ENCODE measurements around the gene LTF. TPM values are rescaled to one million over a fixed set of nuclear protein-coding genes. Genes with fewer than 3 reads are reported as not detected.
"Not testable (repeated sequence)": the region's sequence is repeated elsewhere in the genome, so short reads cannot be mapped to it uniquely, and the experiment has no call there.

LTF gene
- total RNA-seq, 6 donors from 2014 or later = 3.3 to 85.9 (median 12.5) TPM

GRCh38 chr3:46438831-46439230, 25.9 kb downstream of the LTF start:
- WGBS, 2 donors = 82 to 84% methylated on average over 3 of the region's 3 CpGs
- TF ChIP-seq EP300 (IDR thresholded peaks at IDR 0.05) (no peak), POLR2AphosphoS5 (IDR thresholded peaks at IDR 0.05) (no peak), CTCF (IDR thresholded peaks at IDR 0.05) (no peak), POLR2A (IDR thresholded peaks at IDR 0.05) (no peak)
- no peaks in the 10 kb centered on the region for H3K9me3 ChIP-seq

GRCh38 chr3:46435081-46435726, 29.5 kb downstream of the LTF start:
- no peak for TF ChIP-seq POLR2A (IDR thresholded peaks at IDR 0.05)
- no peak for TF ChIP-seq CTCF (IDR thresholded peaks at IDR 0.05)
- no peak for TF ChIP-seq POLR2AphosphoS5 (IDR thresholded peaks at IDR 0.05)
- TF ChIP-seq EP300 (IDR thresholded peaks at IDR 0.05) = no peak
- Histone ChIP-seq H3K9me3 (peaks cover 0 to 6% (median 0%) of the 10 kb centered on the region in 4 donors), H3K4me3 (no peak overlapping the region), H3K4me1 (no peaks in the 10 kb centered on the region), H3K36me3 (peaks cover 0 to 2% (median 0%) of the 10 kb centered on the region in 4 donors), H3K27ac (no peak overlapping the region), H3K27me3 (no peaks in the 10 kb centered on the region)
- no peak for DNase-seq
- WGBS, 2 donors = 95 to 96% methylated on average over 3 of the region's 3 CpGs
- no peak for ATAC-seq (ENCODE audit: low FRiP score in 2 of 2)

More at GRCh38 chr3:46438831-46439230, 25.9 kb downstream of the LTF start:
- no peak for DNase-seq
- no peak for ATAC-seq (ENCODE audit: low FRiP score in 2 of 2)
- H3K4me3 ChIP-seq = no peak overlapping the region
- peaks cover 0 to 8% (median 3%) of the 10 kb centered on the region in 4 donors for H3K4me1 ChIP-seq
- no peaks in the 10 kb centered on the region for H3K27me3 ChIP-seq
- H3K36me3 ChIP-seq = peaks cover 0 to 5% (median 0%) of the 10 kb centered on the region in 4 donors
- no peak overlapping the region for H3K27ac ChIP-seq

- WGBS, 2 donors = 92 to 100% methylated on average over 1 of the region's 1 CpG
- TF ChIP-seq EP300 (IDR thresholded peaks at IDR 0.05) (no peak), CTCF (IDR thresholded peaks at IDR 0.05) (no peak), POLR2AphosphoS5 (IDR thresholded peaks at IDR 0.05) (no peak), POLR2A (IDR thresholded peaks at IDR 0.05) (no peak)
- no peak for ATAC-seq (ENCODE audit: low FRiP score in 2 of 2)
- Histone ChIP-seq H3K4me1 (no peaks in the 10 kb centered on the region), H3K27ac (no peak overlapping the region), H3K36me3 (no peaks in the 10 kb centered on the region), H3K9me3 (peaks cover 0 to 6% (median 0%) of the 10 kb centered on the region in 4 donors), H3K4me3 (no peak overlapping the region), H3K27me3 (no peaks in the 10 kb centered on the region)
- DNase-seq = no peak
Measured at GRCh38 chr3:46433841-46434240, 30.9 kb downstream of the LTF start.

DNA sequence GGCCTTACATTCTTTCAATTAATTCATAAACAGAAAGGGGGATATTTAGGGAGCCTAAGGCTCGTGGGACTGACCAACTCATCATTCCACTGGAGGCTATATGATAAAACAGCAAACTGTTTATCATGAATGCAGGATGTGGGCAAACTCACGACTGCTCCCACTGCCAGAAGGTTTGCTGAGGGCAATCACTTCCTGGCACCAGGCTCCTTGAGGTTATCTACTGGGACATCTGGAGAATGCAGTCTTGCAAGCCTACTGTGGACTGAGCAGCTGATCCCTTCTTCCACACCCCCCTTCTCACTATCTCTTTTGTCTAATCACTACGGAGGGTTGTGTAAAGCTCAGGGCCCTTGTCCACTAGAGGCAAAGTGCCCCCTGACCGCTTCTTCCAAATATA, 31.6 kb downstream of the LTF start:
- not testable (repeated sequence) for H3K4me3 ChIP-seq; H3K9me3 ChIP-seq; H3K4me1 ChIP-seq; ATAC-seq (ENCODE audit: low FRiP score in 2 of 2); H3K27ac ChIP-seq; H3K27me3 ChIP-seq; DNase-seq; H3K36me3 ChIP-seq
- 51 to 63% methylated on average over 4 of the region's 4 CpGs for WGBS, 2 donors

DNA sequence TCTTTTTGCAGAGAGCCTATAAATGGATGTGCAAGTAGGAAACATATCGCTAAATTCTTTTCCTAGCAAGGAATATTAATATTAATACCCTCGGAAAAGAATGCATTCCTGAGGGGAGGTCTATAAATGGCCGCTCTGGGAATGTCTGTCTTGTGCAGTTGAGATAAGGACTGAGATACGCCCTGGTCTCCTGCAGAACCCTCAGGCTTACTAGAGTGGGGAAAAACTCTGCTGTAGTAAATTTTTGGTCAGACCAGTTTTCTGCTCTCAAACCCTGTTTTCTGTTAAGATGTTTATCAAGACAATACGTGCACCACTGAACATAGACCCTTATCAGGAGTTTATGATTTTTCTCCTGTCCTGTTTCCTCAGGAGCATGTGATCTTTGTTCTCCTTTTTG, 32.8 kb downstream of the LTF start:
- H3K4me1 ChIP-seq; H3K27ac ChIP-seq; H3K27me3 ChIP-seq; H3K36me3 ChIP-seq; H3K4me3 ChIP-seq; DNase-seq; H3K9me3 ChIP-seq; ATAC-seq (ENCODE audit: low FRiP score in 2 of 2): not testable (repeated sequence)
- WGBS, 2 donors = 87% methylated on average over 5 of the region's 5 CpGs

DNA sequence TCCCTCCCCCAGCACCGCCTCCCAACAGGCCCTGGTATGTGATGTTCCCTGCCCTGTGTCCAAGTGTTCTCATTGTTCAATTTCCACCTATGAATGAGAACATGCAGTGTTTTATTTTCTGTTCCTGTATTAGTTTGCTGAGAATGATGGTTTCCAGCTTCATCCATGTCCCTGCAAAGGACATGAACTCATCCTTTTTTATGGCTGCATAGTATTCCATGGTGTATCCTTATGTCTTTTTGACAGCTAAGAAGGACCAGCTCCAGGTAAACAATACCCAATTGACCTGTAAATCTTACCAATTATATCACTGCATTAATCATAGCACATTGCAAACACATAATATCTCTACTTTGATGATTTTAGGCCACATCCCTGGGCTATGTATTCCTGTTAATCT, 33.8 kb downstream of the LTF start:
- H3K9me3 ChIP-seq; H3K4me3 ChIP-seq; DNase-seq; ATAC-seq (ENCODE audit: low FRiP score in 2 of 2); H3K36me3 ChIP-seq; H3K4me1 ChIP-seq; H3K27ac ChIP-seq; H3K27me3 ChIP-seq: not testable (repeated sequence)
- 95 to 96% methylated on average over 1 of the region's 1 CpG for WGBS, 2 donors
